Fibroblast of the aortic adventitia (primary cell): ENCODE results near the gene OGN. TPM values are rescaled to one million over a fixed set of nuclear protein-coding genes. Genes with fewer than 3 reads are reported as not detected.
A peak's percentile ranks its signal among the peaks of the same experiment; 100 is the strongest.

Experiments used
- DNase-seq: peaks from one replicate; pipeline ENCODE4 v3.0.0-alpha.2; 2010; ENCODE audit warnings: low read depth
- H3K4me3 ChIP-seq: 2 replicates; pipeline ENCODE4 v1.5.1; 2011; ENCODE audit warnings: low read depth, mild to moderate bottlenecking, control low read depth, low read length, moderate library complexity
- total RNA-seq: library from RNA; depleted of rRNA; stranded (reverse); fragments of >200 nt; gene quantifications from 2 replicates; pipeline ENCODE4 v1.2.3, GENCODE V29; 2012; ENCODE audit warnings: low replicate concordance
- TF ChIP-seq, protein P1 (sequence below): IDR thresholded peaks from 2 replicates; pipeline ENCODE4 v1.5.1; 2011; ENCODE audit warnings: mild to moderate bottlenecking, low read length, control low read depth, inconsistent platforms; ENCODE audit not compliant: insufficient read depth

The OGN gene
- total RNA-seq, 1 donor, result 140 TPM

DNA sequence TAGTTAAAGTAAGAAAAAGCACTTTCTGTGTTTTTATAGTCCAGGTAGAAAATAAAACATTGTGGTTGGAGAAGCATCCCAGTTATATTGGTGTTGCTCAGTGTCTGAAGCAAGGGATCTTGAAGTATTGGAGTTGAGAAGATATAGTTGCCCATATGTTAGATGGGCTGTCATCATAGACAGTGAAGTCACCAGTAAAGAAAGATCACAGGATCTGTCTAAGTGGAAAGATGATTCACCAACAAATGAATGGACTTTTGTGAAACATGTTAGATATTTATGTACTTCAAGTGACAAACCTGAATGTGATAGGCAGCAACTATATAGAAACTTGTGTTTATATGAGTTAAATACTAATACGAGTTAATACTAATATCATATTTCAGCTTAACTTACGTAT lies 11.7 kb downstream of the OGN start:
- H3K4me3 ChIP-seq, result no peak overlapping the region
- TF ChIP-seq, protein P1, sequence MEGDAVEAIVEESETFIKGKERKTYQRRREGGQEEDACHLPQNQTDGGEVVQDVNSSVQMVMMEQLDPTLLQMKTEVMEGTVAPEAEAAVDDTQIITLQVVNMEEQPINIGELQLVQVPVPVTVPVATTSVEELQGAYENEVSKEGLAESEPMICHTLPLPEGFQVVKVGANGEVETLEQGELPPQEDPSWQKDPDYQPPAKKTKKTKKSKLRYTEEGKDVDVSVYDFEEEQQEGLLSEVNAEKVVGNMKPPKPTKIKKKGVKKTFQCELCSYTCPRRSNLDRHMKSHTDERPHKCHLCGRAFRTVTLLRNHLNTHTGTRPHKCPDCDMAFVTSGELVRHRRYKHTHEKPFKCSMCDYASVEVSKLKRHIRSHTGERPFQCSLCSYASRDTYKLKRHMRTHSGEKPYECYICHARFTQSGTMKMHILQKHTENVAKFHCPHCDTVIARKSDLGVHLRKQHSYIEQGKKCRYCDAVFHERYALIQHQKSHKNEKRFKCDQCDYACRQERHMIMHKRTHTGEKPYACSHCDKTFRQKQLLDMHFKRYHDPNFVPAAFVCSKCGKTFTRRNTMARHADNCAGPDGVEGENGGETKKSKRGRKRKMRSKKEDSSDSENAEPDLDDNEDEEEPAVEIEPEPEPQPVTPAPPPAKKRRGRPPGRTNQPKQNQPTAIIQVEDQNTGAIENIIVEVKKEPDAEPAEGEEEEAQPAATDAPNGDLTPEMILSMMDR, result no peak
- DNase-seq, result no peak

DNA sequence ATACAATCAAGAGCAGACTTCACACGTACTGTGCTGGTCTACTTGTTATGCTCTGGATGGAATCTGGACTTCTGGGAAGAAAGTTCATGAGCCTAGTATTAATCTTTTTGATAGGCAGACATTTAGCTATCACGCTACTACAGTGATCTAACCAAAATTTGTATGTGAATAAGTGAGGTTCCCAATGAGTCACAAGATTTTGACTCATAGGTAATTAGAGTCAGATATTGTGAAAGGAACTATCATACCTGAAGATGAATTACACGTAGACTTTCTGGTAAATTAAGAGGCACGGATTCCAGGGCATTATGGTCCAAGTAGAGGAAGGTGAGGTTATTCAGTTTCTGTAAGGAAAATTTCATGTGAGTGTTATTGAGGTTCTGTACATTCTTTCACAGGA lies 18.4 kb downstream of the OGN start:
- H3K4me3 ChIP-seq, result no peak overlapping the region
- DNase-seq, result peak; percentile 51
- TF ChIP-seq, protein P1, result no peak

DNA sequence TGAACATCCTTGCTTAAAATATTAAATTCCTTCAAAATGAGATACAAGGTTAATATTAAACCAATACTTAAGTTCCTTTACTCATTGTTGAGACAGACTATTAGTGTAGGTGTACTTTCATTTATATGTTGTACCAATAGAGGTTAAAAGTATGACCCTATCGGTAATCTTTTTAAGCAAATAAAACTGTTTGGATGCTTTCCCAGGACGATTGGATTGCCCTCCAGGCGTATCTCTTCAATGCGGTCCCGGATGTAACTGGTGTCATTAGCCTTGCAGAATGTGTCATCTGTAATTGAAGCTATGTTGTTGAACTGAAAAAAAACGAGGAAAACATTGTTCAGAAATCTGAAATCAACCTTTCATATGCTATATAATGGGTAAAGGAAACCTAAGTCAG lies 18.9 kb downstream of the OGN start:
- H3K4me3 ChIP-seq, result no peak overlapping the region
- no peak for DNase-seq
- TF ChIP-seq, protein P1, result no peak

DNA sequence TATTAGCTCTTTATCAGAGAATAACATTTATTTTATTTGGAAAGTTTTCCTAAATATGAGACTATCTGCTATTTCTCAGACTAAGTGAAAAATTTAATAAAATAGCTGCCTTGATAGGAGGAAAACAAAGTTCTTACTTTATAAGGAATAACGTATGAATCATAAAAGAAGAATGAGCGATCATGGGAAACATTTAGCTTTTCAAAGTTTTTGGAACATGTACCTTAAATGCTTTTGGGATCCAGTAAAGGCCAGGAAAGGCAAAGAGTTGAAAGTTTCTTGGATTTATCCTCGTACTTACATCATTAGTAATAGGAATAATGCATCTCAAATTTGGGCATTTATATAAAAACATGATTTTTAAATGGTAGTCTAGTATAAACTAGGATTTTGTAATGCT lies 19.4 kb downstream of the OGN start:
- TF ChIP-seq, protein P1, result no peak
- H3K4me3 ChIP-seq, result no peak overlapping the region
- DNase-seq, result peak; percentile 90

DNA sequence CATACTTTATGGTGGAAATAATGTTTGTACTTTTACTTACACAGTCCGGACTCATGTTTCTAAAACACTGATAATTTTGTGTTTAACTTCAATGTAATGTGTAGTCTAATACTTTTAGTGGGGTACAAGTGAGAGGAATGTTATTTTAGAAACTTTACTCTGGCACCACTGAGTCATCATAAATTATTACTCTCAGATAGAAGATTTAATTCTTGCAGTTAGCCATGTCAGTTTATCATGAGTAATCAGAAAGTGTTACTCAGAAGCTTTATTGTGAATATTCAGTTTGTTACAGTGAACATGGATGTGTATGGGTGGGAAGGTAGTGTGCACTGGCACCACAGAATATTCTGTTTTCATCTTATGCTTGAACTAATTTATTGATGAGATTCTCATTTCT lies 20.0 kb downstream of the OGN start:
- no peak overlapping the region for H3K4me3 ChIP-seq
- DNase-seq, result peak; percentile 63
- TF ChIP-seq, protein P1, result no peak

DNA sequence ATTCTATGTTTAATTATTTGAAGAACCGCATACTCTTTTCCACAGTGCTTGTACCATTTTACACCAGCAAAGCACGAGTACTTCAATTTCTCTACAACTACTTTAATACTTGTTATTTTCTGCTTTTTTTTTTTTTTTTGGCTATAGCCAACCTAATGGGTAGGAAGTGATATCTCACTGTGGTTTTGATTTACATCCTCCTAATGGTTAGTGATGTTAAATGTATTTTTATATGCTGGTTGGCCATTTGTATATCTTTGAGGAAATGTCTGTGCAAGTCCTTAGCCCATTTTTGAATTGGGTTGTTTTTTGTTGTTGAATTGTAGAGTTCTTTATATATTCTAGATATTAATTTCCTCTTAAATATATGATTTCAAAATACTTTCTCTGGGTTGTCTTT lies 22.6 kb downstream of the OGN start:
- H3K4me3 ChIP-seq, result no peak overlapping the region
- TF ChIP-seq, protein P1, result no peak
- no peak for DNase-seq

DNA sequence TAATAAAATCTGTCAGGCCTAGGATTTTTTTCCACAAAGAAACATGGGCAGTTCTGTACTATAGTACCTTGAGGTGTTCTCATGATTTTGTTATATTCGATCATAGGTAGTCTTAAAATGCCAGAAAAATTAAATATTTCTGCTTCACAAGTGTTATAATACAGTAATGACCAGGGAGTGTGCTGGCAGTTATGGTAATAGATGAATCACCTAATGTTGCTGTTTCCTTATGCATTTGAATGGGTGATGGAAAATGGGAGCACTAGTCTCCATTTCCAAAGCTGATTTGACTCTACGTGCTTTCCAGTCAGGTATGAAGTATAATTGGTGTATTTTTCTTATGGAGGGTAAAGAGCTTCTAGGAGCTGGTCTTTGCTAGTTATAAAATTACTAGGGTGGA lies 23.8 kb downstream of the OGN start:
- no peak for DNase-seq
- H3K4me3 ChIP-seq, result no peak overlapping the region
- TF ChIP-seq, protein P1, result no peak
